CD4-positive, alpha-beta T cell (primary cell): ENCODE data around the gene ZNF891. TPM values are rescaled to one million over a fixed set of nuclear protein-coding genes. Genes with fewer than 3 reads are reported as not detected.

Experiments used
- ATAC-seq: fragments of 200-7000 bp; cut with Tn5 transposase; one replicate; pipeline ENCODE4 v1.10.0; 2022; ENCODE audit warnings: mild to moderate bottlenecking; ENCODE audit not compliant: poor library complexity
- CTCF ChIA-PET: fragments of 350-600 bp; sonication (Branson Sonifier 250); formaldehyde crosslinking; loops from one replicate; lab custom pipeline; 2021; ENCODE audit warnings: antibody characterized with exemption, inconsistent platforms; lab: Charles Lee
- POLR2A ChIA-PET: fragments of 350-600 bp; sonication (Branson Sonifier 250); formaldehyde crosslinking; loops from one replicate; lab custom pipeline; 2021; ENCODE audit warnings: antibody characterized with exemption, inconsistent platforms; lab: Charles Lee
- DNase-seq, 14 experiments: peaks; one replicate each; pipeline ENCODE4 v3.0.0-alpha.2; 2013 to 2020; ENCODE audit warnings: mixed read lengths in 2 of 14
- H3K27ac ChIP-seq, 2 donors: one replicate each; pipeline versions ENCODE4 v1.5.1 to v1.7.0; 2013; ENCODE audit warnings: low read length in 2 of 2, low read depth in 1 of 2, mild to moderate bottlenecking in 1 of 2
- H3K27me3 ChIP-seq, 2 experiments: 1 replicate in 1 of 2; 2 replicates in 1 of 2; pipeline versions ENCODE4 v1.6.1 to v1.7.0; 2013; ENCODE audit warnings: low read length in 2 of 2, control low read depth in 1 of 2, mild to moderate bottlenecking in 1 of 2, moderate library complexity in 1 of 2; ENCODE audit not compliant: insufficient read depth in 2 of 2, control insufficient read depth in 1 of 2
- H3K36me3 ChIP-seq: one replicate; pipeline ENCODE4 v1.6.1; 2013; ENCODE audit warnings: low read length, control low read depth; ENCODE audit not compliant: insufficient read depth
- H3K4me1 ChIP-seq: one replicate; pipeline ENCODE4 v1.6.1; 2013; ENCODE audit warnings: low read length, control low read depth; ENCODE audit not compliant: insufficient read depth
- H3K4me3 ChIP-seq: one replicate; pipeline ENCODE4 v1.5.1; 2013; ENCODE audit warnings: mild to moderate bottlenecking, low read length, moderate library complexity
- H3K9me3 ChIP-seq, 2 experiments: 1 replicate in 1 of 2; 2 replicates in 1 of 2; pipeline versions ENCODE4 v1.6.1 to v1.7.0; 2013; ENCODE audit warnings: low read length in 2 of 2, mild to moderate bottlenecking in 2 of 2, control low read depth in 1 of 2, moderate library complexity in 1 of 2; ENCODE audit not compliant: control insufficient read depth in 1 of 2, insufficient read depth in 1 of 2
- H3K27ac Mint-ChIP-seq: one replicate; pipeline ENCODE4 v1.8.0; 2020; ENCODE audit warnings: mixed read lengths
- H3K27me3 Mint-ChIP-seq: one replicate; pipeline ENCODE4 v1.8.0; 2021; ENCODE audit warnings: mixed read lengths
- H3K36me3 Mint-ChIP-seq: one replicate; pipeline ENCODE4 v1.8.0; 2021; ENCODE audit warnings: low read depth, mixed read lengths
- H3K4me1 Mint-ChIP-seq: one replicate; pipeline ENCODE4 v1.8.0; 2021; ENCODE audit warnings: low read depth, mixed read lengths
- H3K4me3 Mint-ChIP-seq: one replicate; pipeline ENCODE4 v1.8.0; 2020; ENCODE audit warnings: mild to moderate bottlenecking, mixed read lengths
- H3K9me3 Mint-ChIP-seq: one replicate; pipeline ENCODE4 v1.8.0; 2020; ENCODE audit warnings: mixed read lengths
- intact Hi-C, 2 experiments: fragments of 100-400 bp; cut with DNase I in 1 of 2; cut with micrococcal nuclease in 1 of 2; formaldehyde crosslinking; loops; one replicate each; pipeline versions ENCODE4 v1.15.1 to v1.9.0; 2023 to 2025; cut with DNase I, micrococcal nuclease
- total RNA-seq, 174 experiments: library from RNA in 2 of 174; stranded (reverse) in 2 of 174; gene quantifications; one replicate each; pipeline ENCODE4 v1.2.3 and lab custom pipeline; 2021 to 2026
- TF ChIP-seq, protein P1 (sequence below): fragments of 200-600 bp; IDR thresholded peaks from one replicate; pipeline ENCODE4 v1.8.0; 2022; ENCODE audit warnings: antibody characterized with exemption, mild to moderate bottlenecking

ZNF891 gene
- total RNA-seq, 2 experiments from 2014 or later: 4.5 TPM

DNA sequence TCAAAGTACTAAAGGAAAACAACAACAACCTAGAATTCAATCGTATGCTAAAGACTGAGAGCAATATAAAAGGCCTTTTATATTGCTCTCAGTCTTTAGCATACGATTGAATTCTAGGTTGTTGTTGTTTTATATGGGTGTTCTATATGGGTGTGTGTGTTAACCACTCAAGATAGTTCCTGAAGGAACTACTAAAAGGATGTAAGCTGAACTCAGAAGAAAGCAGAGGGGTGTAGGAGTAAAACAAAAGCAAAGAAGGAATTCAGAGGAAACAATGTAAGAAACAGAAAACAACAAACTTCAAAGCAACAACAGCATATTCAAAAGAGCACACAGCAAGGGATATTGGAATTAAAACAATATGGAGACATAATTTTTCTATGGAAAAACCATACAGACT is 5.4 kb downstream of the ZNF891 start:
- Mint-ChIP-seq H3K27ac (no peak overlapping the region), H3K4me1 (peaks cover 4% of the 10 kb centered on the region), H3K9me3 (peaks cover 21% of the 10 kb centered on the region), H3K27me3 (no peaks in the 10 kb centered on the region), H3K4me3 (no peak overlapping the region), H3K36me3 (peaks cover 95% of the 10 kb centered on the region)
- TF ChIP-seq, protein P1, sequence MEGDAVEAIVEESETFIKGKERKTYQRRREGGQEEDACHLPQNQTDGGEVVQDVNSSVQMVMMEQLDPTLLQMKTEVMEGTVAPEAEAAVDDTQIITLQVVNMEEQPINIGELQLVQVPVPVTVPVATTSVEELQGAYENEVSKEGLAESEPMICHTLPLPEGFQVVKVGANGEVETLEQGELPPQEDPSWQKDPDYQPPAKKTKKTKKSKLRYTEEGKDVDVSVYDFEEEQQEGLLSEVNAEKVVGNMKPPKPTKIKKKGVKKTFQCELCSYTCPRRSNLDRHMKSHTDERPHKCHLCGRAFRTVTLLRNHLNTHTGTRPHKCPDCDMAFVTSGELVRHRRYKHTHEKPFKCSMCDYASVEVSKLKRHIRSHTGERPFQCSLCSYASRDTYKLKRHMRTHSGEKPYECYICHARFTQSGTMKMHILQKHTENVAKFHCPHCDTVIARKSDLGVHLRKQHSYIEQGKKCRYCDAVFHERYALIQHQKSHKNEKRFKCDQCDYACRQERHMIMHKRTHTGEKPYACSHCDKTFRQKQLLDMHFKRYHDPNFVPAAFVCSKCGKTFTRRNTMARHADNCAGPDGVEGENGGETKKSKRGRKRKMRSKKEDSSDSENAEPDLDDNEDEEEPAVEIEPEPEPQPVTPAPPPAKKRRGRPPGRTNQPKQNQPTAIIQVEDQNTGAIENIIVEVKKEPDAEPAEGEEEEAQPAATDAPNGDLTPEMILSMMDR: no peak
- no peak for DNase-seq
- POLR2A ChIA-PET: no interaction called here
- Histone ChIP-seq H3K4me3 (no peak overlapping the region), H3K9me3 (peaks cover 63 to 90% of the 10 kb centered on the region in 2 experiments), H3K27me3 (no peaks in the 10 kb centered on the region), H3K27ac (no peak overlapping the region), H3K4me1 (peaks cover 6% of the 10 kb centered on the region), H3K36me3 (peaks cover 33% of the 10 kb centered on the region)
- intact Hi-C loops: no loop called here
- ATAC-seq: no peak
- CTCF ChIA-PET: no interaction called here

DNA sequence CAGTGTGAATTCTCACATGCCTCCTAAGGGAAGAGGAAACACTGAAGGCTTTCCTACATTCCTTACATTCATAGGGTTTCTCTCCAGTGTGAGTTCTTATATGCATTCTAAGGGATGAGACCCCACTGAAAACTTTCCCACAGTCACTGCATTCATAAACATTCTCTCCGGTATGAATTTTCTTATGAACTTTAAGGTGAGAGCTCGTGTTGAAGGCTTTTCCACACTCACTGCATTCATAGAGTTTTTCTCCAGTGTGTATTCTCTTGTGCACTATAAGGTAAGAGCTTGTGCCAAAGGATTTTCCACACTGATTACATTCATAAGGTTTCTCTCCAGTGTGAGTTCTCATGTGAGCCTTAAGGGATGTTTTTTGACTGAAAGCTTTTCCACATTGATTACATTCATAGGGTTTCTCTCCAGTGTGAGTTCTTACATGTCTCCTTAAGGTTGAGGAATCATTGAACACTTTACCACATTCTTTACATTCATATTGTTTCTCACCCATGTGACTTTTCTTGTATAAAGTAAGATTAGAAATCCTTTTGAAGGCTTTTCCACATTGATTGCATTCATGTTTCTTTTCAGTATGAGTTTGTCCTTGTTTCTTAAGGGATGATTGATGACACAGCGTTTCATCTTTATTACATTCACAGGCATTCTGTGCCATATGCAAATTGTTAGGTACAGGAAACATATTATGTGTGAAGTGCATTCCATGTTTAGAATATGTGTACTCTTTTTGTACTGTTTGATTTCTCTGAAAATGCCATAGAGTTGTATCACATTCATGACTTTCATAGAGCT is 9.5 kb downstream of the ZNF891 start:
- H3K27ac Mint-ChIP-seq: no peak overlapping the region
- peaks cover 96% of the 10 kb centered on the region for H3K36me3 Mint-ChIP-seq
- H3K4me3 ChIP-seq: no peak overlapping the region
- H3K4me3 Mint-ChIP-seq: peak overlapping the region; percentile 7
- H3K9me3 ChIP-seq: peaks cover 58 to 98% of the 10 kb centered on the region in 2 experiments
- POLR2A ChIA-PET: no interaction called here
- no peaks in the 10 kb centered on the region for H3K4me1 ChIP-seq
- TF ChIP-seq, protein P1: no peak
- intact Hi-C loops: no loop called here
- H3K27me3 Mint-ChIP-seq: no peaks in the 10 kb centered on the region
- H3K27me3 ChIP-seq: no peaks in the 10 kb centered on the region
- H3K9me3 Mint-ChIP-seq: peaks cover 30% of the 10 kb centered on the region
- DNase-seq (no peak), ATAC-seq (no peak)
- peaks cover 23% of the 10 kb centered on the region for H3K36me3 ChIP-seq
- H3K4me1 Mint-ChIP-seq: no peaks in the 10 kb centered on the region
- H3K27ac ChIP-seq: no peak overlapping the region
- CTCF ChIA-PET: no interaction called here

DNA sequence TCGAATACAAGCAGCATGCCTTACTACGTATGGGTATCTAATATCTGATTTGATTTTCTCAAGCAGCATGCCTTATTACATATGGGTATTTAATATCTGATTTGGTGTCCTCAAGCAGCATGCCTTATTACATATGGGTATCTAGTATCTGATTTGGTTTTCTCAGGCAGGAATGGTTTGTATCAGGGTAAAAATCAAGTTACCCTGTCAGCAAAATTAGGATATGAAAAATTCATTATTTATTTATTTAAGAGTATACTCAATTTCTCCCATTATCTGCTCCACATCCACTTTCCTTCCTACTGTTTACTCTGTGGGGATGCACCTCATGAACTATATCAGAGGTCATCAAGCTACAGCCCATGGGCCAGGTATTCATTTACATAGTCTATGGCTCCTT is 21.9 kb downstream of the ZNF891 start:
- Mint-ChIP-seq H3K27ac (no peak overlapping the region), H3K27me3 (no peaks in the 10 kb centered on the region), H3K9me3 (peaks cover 15% of the 10 kb centered on the region), H3K36me3 (peaks cover 96% of the 10 kb centered on the region), H3K4me1 (no peaks in the 10 kb centered on the region), H3K4me3 (no peak overlapping the region)
- H3K27ac ChIP-seq: no peak overlapping the region
- no peaks in the 10 kb centered on the region for H3K27me3 ChIP-seq
- ChIA-PET POLR2A (no interaction called here), CTCF (no interaction called here)
- TF ChIP-seq, protein P1: no peak
- H3K36me3 ChIP-seq: peaks cover 31% of the 10 kb centered on the region
- no peak overlapping the region for H3K4me3 ChIP-seq
- ATAC-seq: no peak
- no peak for DNase-seq
- intact Hi-C loops: loop anchor here in 1 of 2 experiments (5.0 kb wide), 1 partner anchor 56 kb away; no protein-coding TSS in a partner anchor
- H3K9me3 ChIP-seq: peaks cover 37 to 97% of the 10 kb centered on the region in 2 experiments
- no peaks in the 10 kb centered on the region for H3K4me1 ChIP-seq
